Left hindlimb (tissue), 1 donor: ENCODE results near the gene NGF.

Experiments used
- DNase-seq: peaks from one replicate; pipeline ENCODE4 v3.0.0-alpha.2; 2018

NGF gene

DNA sequence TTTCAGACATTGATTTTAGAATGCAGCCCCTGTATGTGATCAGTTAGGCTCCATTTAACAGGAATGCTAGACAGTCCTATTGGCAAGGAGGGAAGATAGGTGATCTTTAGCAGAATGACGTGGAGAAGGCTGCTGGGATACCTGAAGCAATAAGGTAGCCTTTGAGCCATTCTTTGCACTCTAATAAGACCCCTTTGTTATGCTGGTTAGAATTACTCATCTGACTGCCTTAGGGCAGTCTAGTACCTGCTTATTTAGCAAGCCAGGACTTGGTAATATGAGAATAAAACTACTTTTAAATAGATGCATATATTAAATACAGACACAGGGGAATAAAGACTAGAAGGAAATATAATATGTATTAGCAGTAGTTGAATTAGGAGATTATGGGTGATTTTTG is 29.1 kb downstream of the NGF start:
- no peak for DNase-seq

DNA sequence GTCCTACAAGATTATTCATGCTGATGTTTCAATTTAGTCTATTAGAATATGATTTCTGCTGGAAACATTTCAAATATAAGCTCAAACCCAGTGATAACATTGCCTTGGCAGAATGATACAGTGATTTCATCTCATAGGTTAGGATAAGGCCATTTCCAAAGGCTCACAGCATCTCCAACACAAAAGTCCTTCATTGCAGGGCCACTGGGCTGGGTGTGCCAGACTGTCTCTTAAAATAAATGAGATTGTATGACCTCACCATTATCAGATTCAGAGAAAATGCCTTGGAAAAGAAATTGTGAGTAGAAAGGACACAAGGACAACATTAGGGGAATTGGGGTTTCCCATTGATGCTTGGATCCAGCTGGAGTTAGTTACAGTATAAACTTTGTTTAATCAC is 30.4 kb downstream of the NGF start:
- DNase-seq = no peak

DNA sequence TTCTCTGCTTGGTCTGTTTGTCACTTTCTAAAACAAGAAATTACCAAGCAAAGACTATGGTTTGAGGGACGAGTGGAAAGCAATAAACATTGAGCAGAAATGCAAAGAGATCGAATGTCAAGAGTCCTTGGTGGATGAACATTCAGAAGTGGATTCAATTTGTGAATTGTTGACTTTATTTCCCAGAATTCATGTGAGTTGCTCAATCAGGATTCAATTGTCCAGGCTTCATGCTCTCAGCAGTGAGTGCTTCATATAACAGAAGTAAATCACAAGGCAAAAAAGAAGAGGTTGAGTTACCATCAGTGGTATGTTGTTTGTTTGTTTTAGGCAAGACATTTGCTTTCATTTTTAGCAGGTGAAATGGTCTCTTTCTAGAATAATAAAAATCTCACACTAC is 31.9 kb downstream of the NGF start:
- no peak for DNase-seq

DNA sequence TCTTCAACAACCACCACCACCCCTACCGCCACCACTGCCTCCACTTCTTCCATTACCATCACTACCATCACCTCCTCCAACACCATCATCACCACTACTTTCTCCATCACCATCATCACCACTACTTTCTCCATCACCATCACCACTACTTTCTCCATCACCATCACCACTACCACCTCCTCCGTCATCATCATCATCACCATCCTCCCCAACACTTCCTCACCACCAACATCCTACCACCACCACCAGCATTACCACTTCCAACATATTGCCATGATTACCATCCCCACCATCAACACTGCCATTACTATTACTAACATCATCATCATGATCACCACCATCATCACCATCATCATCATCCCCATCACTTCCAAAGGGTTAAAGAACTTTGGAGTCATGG is 34.7 kb downstream of the NGF start:
- no peak for DNase-seq

DNA sequence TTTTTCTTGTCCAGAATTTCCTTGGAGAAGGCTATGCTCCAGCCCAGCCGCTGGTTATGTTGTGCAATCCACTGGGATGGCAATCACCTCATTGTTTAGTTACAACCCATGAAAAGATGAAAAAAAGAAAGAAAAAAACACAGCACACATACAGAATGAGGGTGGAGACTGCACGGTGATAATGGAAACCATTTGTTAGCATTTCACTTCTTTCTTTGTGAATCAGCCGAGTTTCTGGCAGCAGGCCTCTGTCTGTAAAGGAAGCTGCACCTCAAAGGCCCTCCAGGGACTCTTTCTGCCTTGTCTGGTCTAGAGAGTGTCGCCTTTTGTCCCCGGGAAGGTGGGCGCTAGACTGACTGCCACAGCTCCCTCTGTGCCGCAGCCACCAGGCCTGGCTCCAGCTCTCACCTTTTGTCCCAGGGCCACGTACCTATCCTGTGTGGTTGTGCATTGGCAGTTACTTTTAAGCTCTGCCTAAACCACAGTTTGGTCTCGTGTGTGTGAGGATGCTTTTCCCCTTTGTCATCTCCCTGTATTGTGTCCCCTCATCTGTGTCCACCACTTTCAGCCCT is 35.6 kb downstream of the NGF start:
- DNase-seq = no peak

DNA sequence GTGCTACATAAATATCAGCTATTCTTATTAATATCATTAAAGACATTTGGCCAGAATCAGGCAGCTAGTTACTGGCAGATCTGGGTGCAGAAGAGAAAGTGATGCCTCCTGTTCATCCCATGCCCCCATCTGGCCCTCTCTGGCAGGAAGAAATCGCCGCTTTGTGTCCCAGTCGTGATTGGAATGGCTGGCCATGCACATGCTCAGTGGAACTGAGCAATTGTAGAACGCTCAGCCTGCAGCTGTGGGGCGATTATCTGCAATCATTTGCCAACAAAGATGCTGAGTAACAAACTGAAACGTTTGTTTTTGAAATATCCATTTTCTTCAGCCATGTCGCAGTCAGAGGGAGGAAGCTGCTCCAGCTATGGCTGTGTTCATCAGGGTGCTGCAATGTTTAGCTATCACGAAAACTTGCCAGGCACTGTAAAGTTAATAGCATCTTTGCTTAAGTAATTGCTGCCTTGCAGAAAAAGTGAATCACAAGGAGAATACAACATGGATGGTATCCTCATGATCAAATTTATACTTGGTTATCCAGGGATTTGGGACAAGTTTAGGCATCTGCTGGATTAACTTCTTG is 36.5 kb downstream of the NGF start:
- DNase-seq = no peak

DNA sequence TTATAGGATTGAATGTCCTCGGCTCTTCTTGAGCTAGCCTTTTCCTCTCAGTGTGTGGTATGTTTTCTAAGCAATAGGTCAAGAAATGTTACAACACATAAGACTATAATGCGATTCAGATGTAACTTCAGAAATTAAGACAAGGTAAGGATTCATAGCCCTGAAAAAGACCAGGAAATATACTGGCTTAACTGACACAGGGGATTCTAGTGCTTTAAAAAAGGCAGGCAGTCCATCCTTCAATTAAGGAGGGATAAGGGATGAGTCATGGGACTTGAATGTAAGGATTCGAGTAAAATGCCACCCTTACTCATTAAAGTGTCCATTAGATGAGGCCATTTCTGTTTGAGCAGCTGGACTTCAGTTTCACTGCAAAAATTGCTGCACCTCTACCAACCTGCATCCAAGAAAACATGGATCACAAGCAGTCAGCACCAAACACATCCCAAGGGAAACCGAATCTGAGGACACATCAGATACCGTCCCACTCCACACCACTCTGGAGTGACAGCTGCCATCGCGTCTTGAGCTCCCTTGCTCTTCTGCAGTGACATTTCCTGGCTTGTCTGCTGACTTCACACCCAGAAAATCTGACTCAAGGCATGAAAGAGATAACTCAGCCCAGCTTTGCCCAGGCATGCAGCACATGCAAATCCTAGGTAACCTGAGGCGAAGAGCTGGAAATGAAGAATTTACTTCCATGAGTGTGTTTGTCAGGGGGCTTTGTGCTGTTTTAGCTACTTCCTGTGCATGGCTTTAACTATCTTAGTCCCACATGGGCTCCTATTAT is 37.8 kb downstream of the NGF start:
- DNase-seq = no peak

DNA sequence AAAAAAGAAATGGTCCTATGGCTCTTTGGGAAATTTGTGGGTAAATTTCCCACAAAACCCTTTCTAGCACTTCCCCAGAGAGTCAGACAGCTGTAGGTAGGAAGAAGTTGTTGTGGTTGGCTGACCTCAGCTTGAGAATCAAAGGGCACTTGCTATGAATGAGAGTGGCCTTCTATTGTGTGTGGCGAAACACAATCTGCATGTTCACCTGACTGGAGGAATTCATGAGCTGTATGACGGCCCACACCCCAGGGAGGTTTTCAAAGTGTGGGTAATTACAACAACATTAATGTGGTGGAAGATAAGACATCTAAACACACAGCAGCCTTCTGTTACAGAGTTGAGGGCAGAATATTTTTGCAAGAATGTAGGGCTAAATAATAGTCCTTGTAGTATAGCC is 38.8 kb downstream of the NGF start:
- DNase-seq = no peak

DNA sequence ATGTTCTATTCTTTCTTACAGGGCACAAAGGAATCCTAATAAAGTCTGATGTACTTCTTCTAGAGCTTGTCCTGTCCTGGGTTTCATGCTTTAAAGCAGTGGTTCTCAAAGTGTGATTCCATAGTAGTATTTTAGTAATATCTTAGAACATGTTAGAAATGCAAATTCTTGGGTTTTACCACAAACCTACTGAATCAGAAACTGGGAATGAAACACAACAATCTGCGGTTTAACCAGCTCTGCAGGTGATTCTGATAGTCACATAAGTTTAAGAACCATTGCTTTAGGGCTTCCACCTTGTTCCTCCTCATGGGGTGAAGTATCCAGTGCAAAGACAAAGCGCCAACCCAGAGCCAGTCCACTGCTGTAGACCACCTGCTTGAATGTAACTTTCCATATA is 41.1 kb downstream of the NGF start:
- DNase-seq = no peak

DNA sequence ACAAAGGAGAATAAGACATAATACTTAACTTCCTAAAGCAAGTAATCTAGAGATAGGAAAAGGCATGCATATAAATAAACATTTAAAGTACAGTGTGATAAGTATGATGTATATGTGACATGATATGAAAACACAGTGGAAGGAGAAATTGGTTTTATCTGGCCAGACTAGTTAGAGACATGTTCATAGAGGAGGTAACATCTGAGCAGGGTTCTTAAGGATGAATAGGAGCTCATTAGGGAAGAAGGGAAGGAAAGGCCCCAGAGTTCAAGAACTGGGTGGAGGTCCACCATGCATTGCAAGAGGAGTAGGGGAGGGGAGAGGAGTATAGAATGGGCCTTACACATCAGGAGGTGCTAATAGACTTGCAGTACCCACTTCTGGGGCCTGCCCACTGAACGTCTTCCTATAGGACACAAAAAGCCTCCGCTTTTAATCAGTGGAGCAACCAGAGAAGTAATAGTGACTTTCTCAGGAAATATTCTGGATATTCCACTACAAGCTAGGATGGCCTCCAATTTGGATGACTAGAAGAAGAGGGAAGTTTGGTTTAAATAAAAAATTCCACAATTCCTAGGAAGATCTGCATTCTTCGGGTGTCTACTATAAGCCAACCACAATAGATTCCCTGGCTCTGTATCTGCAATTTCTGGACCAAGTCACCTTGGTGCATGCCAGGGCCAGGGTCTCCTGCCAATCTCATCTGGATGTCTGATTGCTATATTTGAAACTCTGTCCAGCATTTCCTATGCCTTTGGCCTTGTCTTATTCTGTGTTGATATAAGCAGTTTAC is 41.9 kb downstream of the NGF start:
- DNase-seq = peak; percentile 68

DNA sequence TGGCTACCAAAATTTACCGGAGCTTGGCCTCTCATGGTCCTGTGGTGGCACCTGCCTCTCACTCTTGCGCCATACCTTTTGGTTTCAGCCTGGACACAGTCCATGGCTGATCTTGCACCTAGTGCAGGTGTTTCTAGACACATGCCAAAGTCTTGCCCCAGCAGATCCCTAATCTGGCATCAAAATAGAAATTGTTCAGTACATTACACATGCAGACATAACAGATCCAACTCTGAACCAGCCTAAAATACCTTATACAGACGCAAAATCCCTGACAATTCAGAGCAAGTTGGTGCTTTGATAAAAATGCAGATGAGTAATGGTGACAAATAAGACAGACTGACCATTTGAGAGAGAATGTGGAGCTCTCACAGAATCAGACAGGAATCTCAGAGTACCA is 44.1 kb downstream of the NGF start:
- DNase-seq = no peak

DNA sequence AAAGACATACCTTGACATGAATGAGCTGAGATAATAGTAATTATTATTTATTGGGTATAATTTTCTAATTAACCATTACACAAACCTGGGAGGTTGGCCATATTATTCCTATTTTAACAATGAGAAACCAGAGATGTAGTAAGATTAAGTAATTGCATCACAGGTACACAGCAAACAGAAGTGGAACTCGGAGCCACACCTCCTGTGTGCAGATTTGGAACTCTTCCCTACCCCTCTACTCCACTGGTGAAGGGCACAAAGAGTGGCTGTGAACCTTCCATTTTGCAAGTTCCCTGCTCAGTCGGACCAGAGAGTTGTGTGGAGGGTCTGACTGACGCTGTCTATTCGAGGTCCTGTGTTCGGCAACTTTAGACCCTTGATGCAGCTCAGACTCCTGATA is 45.0 kb downstream of the NGF start:
- DNase-seq = no peak

DNA sequence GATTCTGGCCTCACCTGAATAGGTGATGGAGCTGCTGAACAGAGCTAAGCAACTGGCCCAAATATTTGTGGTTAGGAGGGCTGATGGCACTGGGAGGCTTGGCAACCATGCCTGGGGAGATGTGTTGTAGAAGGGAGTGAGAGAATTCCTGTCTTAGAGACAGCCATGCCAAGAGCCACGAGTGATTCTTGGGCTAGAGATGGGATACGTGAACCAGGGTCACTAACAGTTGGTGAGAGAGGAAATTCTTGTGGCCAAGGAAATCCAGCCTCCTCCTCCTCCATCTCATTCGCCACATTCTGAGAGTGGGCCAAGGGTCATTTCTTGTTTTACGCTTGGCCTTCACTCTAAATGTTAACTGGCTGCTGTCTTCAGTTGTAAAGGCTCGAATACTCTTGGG is 46.3 kb downstream of the NGF start:
- DNase-seq = no peak

DNA sequence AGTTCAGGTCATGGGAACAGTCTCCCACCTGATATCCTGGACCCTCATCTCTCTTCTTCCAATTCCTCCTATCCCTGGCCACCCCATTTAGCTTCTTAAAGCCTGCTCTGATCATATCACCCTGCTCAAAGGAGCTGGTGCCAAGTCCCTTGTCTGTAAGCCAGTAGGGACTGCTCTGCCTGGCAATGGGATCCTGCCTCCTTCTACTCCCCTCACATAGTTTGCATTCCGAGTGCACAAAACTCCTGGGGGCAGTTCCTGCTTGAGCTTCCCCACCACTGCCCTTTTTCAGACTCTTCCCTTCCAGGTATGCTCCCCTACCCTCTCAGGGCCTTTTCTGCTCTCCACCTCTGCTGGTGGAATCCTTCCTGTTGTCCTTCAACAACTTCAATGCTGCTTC is 48.1 kb downstream of the NGF start:
- DNase-seq = no peak

DNA sequence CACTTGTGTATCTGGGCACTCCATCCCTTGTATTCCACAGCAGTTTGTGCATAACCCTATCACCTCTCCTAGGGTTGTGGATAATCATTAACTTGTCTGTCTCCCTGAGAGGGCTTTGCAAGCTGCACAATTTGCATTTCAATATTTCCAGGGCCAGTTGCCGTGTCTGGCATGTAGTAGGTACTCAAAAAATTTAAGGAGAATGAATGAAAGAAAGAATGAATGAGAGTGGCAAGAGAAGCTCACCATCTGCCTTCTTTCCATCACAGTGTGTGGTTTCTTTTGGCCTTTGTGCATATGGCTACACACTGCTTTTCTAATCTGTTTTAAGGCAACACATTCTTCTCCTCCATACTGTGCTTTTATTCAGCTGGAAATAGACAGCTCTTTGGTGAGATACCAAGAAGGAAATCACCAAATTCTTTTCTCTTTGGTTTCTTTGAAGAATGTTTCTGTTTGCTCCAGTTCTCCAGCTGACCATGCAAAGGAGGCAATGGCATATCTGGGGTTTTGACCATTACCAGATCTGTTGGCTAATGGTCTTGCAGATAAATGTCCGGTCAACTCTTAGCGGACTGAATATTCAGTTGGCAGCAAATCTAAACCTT is 49.4 kb downstream of the NGF start:
- no peak for DNase-seq

DNA sequence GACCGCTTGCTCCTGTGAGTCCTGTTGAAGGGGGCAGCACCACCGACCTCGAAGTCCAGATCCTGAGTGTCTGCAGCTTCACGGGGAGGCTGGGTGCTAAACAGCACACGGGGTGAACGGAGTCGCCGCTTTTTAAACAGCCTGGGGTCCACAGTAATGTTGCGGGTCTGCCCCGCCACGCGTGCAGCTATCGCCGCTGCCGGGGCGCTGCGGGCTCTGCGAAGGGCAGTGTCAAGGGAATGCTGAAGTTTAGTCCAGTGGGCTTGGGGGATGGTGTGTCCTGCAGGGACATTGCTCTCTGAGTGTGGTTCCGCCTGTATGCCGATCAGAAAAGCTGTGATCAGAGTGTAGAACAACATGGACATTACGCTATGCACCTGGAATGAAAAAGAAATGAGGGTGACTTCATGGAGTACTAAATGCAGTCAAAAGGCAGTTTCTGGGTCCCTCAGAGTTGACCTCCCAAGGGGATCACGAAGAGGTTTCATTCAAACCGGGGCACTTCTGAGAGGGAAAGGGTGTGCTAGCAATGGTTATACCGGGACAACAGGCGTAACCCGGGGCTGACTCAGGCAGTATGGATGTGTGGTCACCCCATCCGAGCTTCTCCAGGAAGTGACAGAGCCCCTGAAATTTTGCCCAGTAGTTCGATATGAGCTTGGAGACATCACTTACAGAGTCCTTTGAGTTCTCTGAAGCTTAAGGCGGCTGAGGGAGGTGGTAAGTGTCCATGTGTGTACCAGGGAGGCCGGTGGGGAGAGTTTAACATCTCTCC is 51.4 kb downstream of the NGF start:
- no peak for DNase-seq

DNA sequence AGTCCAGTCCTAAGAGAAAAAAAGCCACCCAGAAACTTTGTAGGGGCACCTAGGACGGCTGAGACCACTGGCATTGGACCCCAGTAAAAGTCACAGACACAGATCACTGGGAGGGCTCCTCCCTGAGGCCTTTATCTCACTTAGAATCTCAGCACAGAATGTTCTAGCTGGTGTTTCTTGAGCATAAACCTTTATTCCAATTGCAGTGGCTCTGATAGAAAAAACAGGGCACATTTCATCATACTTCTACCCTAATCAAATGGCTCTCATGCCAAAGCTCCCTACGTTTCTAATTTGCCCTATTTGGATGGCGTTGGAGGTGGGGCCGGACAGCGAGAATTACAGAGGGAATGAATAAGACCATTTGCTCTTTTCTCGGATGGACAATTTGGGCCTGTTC is 53.8 kb downstream of the NGF start:
- DNase-seq = no peak

DNA sequence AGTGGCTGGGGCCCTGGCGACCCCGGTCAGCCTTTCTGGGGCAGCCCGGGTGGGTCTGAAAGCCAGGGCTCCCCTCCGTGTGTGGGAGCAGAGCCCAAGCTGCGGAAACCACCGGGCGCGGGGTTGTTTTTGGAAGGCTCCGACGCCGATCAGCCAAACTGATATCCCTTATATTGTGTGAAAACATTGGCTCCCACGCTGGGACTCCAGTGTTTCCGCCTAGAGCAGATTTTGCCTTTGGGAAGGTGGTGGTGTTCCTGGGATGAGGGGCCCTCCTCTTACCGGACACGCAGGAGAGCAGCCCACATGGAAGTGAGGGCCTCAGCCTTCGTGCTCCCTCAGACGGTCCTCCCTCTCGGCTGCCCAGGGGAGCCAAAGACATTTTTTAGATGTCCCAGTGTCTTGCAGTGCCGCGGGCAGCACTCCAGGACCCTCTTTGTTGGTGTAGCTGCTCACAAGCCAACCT is 54.3 kb downstream of the NGF start:
- DNase-seq = no peak

DNA sequence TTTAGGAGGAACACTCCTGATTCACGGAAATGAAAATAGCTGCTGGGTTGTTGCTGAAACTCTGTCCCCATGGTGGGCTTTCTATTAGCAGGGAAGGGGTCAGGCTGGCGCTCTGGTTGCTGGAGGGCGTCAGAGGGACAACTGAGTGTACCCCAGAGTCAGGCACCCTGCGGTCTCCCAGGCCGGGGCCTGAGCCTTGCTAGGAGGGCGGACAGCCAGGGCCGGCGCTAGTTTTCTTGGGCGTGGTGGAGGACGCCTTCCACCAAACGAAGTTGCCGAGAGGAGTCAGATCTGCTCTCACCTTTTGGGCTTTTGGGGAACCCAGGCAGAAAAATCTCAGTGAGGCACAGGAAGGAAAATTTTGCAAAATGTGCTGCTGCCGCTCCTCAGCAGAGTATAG is 54.8 kb downstream of the NGF start:
- DNase-seq = no peak

DNA sequence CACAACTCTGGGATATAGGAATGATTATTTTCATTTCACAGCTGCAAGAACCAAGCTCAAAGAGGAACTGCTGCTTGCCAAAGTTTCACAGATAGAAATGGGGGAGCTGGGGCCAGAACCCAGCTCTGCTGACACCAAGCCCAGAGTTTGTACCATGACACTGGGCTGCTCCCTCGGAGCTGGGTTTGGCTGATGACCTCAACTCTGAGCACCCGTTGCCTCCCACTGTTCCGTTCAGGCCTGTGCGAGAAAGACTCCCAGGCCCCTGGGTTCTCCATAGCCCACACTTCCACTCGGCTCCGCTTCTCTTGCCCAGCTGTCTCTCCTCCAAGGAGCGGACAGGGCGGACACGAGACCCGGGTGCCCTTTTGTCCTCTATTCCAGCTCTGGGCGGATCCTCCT is 55.2 kb downstream of the NGF start:
- DNase-seq = peak; percentile 75

DNA sequence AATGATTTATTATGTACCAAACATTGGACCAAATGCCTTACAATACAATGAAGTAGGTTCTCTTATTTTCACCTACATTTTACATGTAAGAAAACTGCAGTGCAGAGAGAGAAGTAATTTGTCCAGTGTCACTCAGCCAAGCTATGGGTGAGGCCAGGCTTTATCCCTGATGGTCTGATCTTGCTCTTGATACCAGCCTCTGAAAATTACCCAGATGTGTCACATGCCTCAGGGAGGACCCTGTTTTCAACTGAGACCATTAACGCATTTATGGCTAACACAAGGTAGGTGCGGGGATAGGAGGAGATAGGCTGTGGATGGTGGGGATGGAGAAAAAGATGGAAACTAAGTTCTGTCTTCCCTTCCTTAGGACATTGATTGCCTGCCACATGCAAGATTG is 56.9 kb downstream of the NGF start:
- DNase-seq = no peak

DNA sequence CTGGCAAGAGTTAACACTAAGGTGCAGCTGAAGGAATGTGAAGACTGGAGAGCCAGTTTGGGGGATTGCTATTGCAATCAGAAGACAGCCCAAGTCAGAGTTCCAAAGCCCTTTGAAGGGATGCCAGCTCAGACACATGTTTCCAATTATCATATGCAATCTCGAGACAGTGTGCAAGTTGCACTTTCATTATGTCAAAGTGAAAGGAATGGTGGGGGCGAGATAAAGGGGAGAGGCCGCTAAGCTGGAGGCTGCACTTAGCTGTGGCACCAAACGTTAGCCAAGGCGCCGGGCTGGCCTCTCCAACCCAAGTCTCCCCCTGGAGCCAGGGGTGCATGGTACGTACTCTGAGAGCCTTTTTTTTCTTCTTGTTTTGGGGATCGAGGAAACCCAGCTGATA is 58.0 kb downstream of the NGF start:
- peak; percentile 59 for DNase-seq

DNA sequence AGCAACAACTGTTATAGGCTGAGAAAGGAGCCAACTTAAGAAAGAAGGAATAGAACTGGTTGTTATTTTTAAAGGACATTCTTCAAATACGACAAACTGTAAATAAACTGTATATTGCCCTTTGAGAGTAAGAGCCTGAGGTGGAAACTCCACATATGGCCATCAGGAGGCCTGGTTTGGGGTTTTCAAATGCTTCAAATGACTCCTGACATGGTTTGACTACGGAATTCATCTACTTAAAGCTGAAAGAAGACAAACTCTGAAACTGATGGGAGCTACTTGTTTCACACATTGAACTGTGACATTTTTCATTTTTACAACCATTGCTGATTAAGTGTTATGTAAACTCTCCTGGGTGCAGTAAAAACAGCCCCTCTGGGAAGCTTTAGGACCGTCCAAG is 59.8 kb downstream of the NGF start:
- no peak for DNase-seq
